ENCODE measurements around the gene DPF1.
"Not testable (repeated sequence)": the region's sequence is repeated elsewhere in the genome, so short reads cannot be mapped to it uniquely, and the experiment has no call there.

The DPF1 gene

GRCh38 chr19:38250428-38250820, 26.4 kb upstream of the DPF1 start:
- no peak for DNase-seq

DNA sequence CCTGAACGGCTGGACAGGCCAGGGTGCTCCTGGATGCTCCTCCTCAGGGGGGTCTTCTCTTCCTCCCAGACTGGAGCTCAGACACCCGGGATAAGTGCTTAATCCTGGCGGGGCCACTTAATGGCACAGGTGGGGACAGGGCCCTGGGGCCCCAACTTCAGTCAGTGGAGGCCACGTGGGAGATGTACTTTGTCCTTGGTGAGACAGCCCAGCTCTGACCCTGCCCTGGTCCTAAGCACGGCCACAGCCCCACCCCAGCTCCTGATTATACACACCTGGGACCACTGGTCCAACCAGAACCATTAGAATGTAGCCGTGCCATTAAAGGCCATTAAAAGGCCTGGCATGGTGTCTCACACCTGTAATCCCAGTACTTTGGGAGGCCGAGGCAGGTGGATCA, 24.4 kb upstream of the DPF1 start:
- no peak for DNase-seq

DNA sequence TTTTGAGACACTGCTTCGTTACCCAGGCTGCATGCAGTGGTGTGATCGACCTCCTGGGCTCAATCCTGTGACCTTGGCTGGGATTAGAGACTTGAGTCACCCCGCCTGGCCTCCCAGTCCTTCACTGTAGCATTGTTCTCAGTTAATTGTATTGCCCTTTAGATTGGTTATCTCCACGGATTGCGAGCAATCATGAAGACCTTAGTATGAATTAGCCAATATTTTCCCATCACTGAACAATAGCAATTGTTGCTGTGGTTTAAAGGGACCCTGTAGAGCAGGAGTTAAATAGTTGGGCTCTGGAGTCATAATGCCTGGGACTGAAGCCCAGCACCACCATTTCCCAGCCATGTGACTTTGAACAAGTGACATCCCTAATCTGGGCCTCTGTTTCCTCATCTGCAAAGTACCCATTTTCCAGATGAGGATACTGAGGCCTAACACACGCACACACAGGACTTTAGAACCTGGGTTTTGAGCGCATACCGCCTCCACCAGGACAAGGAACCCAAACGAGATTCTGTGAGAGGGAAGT, 23.8 kb upstream of the DPF1 start:
- no peak for DNase-seq

GRCh38 chr19:38247126-38247525, 23.1 kb upstream of the DPF1 start:
- DNase-seq = no peak

GRCh38 chr19:38245826-38246498, 21.9 kb upstream of the DPF1 start:
- DNase-seq = no peak

GRCh38 chr19:38243279-38243673, 19.3 kb upstream of the DPF1 start:
- no peak for DNase-seq

DNA sequence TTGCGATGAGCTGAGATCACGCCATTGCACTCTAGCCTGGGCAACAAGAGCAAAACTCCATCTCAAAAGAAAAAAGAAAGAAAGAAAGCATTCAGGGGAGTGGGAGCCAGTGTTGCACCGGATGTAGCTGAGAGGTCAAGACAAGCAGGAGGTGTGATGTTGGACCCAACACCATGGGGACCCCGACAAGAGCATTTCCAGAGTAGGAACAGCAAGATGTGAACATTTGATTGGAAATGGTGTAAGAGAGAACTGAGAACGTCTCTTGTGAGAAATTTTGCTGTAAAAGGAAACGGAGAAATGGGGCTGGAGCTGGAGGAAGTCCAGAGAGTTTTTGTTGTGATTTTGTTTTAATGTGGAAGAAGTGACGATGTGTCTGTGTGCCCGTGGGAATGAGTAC, 15.8 kb upstream of the DPF1 start:
- no peak for DNase-seq

DNA sequence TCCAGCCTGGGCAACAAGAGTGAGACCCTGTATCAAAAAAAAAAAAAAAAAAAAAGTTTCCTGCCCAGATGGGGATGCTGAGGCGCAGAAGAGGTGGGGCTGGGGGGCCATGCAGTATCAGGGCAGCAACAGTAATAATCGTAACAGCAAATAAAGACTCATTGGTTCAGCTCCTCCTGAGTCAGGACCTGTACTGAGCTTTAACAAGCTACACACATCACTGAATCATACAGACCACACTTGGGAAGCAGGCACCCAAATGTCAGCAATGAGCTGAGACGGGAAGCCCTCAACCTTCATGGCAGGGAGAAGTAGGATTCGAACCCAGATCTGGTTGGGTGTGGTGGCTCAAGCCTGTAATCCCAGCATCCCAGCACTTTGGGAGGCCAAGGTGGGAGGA, 10.6 kb upstream of the DPF1 start:
- DNase-seq = no peak

- peak; percentile 9 for DNase-seq
These were observed 9.8 kb upstream of the DPF1 start for GRCh38 chr19:38233740-38234251.

- no peak for DNase-seq
These were observed 7.9 kb upstream of the DPF1 start for GRCh38 chr19:38231918-38232317.

- DNase-seq = not testable (repeated sequence)
These were observed 6.6 kb upstream of the DPF1 start for GRCh38 chr19:38230506-38231133.

DNA sequence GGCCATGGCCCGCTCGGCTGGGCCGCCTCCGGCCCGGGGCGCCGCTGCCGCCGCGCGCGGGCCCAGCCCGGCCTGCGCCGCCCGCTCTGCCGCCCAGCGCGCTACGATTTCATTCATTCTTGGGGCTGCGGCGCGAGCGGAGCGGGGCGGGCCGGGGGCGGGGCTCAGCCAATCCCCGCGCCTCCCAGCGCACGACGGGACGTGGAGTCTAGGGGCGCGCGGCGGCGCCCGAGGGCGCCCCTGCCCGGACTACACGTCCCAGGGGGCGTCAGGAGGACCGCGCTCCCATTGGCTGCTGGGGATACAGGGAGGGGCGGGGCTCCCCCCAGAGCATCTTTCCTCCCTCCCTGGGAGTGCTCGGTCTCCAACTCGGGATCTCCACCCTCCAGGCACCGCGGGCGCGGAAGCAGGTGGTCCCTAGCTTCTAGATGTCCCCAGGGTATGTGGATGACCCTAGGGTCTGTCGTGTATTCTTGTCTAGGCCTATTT, 5.6 kb upstream of the DPF1 start:
- peak; percentile 88 for DNase-seq

GRCh38 chr19:38228491-38229439, 4.7 kb upstream of the DPF1 start:
- DNase-seq = peak; percentile 18

DNA sequence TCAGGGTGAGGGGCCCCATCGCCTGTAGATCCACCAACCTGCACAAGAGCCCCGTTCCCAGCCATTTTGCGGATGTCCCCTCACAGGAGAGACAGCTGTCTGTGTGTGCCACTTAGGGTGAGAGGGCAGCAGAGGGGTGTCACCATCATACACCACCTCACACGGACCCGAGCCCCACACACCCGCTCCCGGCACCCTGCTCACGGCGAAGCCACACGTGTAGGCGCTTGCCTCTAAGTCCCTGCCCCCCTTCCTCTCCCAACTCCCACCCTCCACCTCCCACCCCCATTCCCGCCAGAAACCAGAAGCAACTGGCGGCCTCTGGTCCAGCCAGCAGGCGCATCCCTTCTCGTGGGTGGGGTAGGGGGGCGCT, 4.0 kb upstream of the DPF1 start:
- no peak for DNase-seq

DNA sequence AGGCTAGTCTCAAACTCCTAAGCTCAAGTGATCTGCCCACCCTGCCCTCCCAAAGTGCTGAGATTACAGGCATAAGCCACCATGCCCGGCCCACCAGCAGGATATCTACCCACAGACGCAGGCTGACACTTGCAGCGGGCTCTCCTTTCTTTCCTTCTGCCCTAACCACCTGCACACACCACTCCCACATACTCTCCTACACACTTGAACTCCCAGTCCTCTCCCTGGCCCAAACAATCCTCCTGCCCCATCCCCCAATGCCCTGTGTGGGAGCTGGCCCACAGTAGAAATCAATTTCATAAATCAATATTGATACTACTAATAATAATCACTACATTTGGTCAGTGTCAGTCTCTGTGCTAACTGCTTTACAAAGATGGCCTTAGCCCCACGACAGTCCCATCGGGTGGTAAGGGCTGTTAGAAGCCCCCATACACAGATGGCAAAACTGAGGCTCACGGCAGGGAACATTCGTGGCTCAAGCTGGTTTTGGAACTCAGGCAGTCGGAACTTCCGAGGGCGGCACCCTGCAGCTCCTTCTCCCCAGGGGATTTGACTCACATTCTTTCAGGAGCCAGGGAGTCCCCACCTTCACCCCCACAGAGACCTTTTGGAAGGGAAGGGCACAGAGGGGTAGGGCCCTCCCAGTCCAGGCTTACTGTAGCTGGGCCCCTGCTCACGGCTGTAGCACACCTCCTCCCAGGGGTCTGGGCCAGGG, 3.4 kb upstream of the DPF1 start:
- DNase-seq = no peak

- DNase-seq = not testable (repeated sequence)
These were observed 819 bp upstream of the DPF1 start for GRCh38 chr19:38224863-38225218.

GRCh38 chr19:38223617-38224013, 407 bp downstream of the DPF1 start:
- DNase-seq = no peak

- DNase-seq = no peak
These were observed 901 bp downstream of the DPF1 start for GRCh38 chr19:38223119-38223523.

DNA sequence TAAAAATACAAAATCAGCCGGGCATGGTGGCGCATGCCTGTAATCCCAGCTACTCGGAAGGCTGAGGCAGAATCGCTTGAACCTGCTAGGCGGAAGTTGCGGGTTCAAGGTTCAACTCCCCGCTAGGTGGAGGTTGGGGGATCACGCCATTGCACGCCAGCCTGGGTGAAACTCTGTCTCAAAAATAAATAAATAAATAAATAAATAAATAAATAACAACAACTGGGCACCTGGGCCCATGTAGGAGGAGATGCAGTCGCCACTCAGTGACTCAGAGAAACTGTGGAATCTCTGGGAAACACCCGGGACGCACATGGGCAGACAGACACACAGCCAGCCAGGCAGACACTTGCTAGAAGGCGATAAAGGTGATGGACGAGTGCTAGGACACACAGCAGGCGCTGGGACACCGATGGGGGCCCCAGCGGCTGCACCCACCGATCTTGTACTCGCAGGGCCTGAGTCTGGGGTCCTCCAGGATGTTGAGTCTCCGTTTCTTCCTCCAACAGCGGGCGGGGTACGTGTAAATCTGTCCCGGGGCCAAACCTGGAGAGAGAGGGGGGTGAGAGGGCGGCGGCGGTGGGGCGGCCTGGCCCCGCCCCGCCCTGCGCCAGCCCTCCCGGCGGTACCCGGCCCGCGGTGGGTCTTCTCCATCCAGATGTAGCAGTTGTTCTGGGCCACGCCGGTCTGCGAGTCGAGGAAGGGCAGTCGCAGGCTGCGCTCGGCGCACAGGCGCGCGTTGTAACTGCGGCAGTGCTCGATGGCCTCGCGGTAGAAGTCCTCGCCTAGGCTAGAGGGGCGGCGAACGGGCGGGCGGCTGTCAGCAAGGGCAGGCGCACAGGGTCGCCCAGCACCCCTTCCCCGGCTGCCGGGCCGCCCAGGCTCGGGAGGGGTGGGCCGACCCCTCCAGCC, 1.8 kb downstream of the DPF1 start:
- DNase-seq = no peak

DNA sequence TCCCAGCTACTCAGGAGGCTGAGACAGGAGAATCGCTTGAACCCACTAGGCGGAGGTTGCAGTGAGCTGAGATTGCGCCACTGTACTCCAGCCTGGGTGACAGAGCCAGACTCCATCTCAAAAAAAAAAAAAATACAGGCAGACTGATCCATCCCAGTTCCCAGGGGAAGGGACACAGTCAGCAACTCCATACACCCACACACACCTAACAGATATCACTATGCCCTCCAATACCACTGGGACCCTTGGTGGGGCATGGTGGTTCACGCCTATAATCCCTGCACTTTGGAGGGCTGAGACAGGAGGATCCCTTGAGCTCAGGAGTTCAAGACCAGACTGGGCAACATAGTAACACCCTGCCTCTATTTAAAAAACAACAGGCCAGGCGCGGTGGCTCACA, 2.6 kb downstream of the DPF1 start:
- no peak for DNase-seq

GRCh38 chr19:38219221-38219620, 4.8 kb downstream of the DPF1 start:
- no peak for DNase-seq

- no peak for DNase-seq
These were observed 5.8 kb downstream of the DPF1 start for GRCh38 chr19:38218204-38218603.
